Measurements from ENCODE around the gene SRCIN1. TPM values are rescaled to one million over a fixed set of nuclear protein-coding genes. Genes with fewer than 3 reads are reported as not detected.

SRCIN1 gene
- total RNA-seq, 1 donor from 2014 or later, result 2.1 TPM

DNA sequence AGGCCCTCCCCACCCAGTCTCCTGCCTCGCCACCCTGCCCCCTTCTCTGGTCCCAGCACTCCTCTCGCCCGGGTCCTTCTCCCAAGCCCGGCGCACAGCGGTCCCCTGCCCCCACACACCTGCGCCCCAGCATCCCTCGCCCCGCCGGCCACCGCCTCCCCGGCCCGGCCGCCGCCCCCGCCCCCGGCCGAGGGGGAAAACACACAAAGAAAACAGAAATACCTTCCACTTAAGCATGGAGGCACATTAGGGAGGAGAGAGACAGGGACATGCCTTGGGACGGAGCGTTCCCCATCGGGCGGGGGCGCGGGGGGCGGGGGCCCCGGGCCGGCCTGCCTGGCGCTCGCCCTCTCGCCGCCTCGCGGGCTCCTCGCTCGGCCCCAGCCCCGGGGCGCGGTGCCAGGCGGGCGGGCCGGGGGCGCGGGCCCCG is 326 bp downstream of the SRCIN1 start:
- intact Hi-C loops (cut with DNase I), result no loop called here
- no peaks in the 10 kb centered on the region for H3K9me3 ChIP-seq
- peaks cover 70% of the 10 kb centered on the region for H3K27me3 ChIP-seq
- TF ChIP-seq, protein P1, sequence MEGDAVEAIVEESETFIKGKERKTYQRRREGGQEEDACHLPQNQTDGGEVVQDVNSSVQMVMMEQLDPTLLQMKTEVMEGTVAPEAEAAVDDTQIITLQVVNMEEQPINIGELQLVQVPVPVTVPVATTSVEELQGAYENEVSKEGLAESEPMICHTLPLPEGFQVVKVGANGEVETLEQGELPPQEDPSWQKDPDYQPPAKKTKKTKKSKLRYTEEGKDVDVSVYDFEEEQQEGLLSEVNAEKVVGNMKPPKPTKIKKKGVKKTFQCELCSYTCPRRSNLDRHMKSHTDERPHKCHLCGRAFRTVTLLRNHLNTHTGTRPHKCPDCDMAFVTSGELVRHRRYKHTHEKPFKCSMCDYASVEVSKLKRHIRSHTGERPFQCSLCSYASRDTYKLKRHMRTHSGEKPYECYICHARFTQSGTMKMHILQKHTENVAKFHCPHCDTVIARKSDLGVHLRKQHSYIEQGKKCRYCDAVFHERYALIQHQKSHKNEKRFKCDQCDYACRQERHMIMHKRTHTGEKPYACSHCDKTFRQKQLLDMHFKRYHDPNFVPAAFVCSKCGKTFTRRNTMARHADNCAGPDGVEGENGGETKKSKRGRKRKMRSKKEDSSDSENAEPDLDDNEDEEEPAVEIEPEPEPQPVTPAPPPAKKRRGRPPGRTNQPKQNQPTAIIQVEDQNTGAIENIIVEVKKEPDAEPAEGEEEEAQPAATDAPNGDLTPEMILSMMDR (IDR thresholded peaks at IDR 0.05), result no peak
- H3K4me1 ChIP-seq, result peaks cover 6% of the 10 kb centered on the region
- no peaks in the 10 kb centered on the region for H3K36me3 ChIP-seq
- DNase-seq (no peak), ATAC-seq (no peak)
- no peak overlapping the region for H3K4me3 ChIP-seq
- no peak overlapping the region for H3K27ac ChIP-seq

DNA sequence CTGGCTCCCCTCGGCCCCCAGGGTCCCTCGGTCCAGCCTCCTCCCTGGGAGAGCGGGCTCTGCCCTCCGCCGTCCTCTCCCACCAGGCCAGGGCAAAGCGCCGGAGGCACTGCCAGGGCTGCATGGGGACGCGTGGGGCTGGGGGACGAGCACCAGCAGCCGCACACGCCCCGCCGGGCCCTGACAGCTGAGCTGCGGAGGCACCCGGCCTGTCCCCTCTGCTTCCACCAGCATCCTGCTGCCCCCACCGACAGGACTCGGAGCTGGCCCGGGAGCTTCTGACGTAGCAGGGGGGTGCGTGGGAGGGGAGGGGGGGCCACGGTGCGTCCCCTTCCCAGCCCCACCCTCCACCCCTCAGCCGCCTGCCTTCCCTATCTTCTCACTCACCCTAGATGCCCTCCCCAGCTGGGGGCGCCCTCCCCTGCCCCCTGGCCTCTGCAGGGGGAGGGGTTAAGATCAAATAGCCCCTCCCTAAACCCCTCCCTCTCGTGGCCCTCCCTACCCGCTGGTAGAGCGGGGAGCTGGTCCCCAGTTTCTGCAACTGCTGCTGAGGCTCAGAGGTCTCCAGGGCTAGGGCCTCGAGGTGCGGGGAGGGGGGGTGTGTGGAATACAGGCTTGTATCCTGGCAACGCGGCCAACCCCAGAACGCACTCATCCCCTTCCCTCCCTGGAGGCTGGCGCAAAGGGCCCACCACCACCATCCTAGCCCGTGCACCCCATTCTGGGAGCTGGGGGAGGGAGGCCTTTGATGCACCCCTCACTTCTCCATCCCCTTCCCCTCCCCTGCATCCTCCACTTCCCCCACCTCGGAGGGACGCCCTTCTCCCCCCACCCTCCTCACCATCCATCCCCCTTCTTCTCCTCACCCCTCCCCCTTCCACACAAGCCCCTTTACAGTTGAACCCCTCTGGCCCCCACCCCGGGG is 1.0 kb downstream of the SRCIN1 start:
- peaks cover 67% of the 10 kb centered on the region for H3K27me3 ChIP-seq
- no peaks in the 10 kb centered on the region for H3K9me3 ChIP-seq
- no peaks in the 10 kb centered on the region for H3K36me3 ChIP-seq
- H3K27ac ChIP-seq, result no peak overlapping the region
- H3K4me1 ChIP-seq, result peaks cover 6% of the 10 kb centered on the region
- no peak overlapping the region for H3K4me3 ChIP-seq
- ATAC-seq (no peak), DNase-seq (no peak)
- TF ChIP-seq, protein P1 (IDR thresholded peaks at IDR 0.05), result no peak
- intact Hi-C loops (cut with DNase I), result no loop called here

DNA sequence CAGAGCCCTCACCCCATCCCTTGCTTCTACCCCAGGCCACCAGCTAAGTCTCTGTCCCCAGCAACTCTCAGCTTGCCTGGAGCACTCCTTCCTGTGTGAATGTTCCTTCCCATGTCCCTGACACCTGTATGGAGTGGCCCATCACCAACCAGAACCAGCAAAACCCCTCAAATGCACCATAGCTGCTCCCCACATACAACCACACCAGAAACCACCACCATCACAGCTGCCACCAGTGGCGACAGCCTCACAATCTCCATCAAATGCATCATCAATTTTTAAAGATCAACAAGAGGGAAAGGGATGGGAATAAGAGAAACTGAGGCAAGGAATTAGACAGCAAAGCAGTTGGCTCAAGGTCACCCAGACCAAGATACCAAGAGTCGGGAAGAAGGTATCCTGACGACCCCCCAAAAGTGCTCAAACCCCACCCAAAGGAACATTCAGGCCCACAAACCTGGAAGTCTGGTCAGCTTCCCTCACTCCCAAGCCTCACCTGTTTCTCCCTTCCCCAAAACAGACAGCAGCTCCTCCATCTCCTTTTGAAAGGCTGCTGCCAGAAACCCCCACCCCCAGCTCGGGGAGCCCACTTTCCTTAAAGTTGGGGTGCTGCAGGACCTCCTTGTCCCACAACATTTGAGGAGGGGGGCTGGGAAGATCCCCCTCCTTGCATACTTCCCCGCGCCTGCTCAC is 1.8 kb downstream of the SRCIN1 start:
- Histone ChIP-seq H3K9me3 (no peaks in the 10 kb centered on the region), H3K27ac (no peak overlapping the region), H3K4me3 (no peak overlapping the region), H3K36me3 (no peaks in the 10 kb centered on the region), H3K4me1 (peaks cover 6% of the 10 kb centered on the region), H3K27me3 (peaks cover 65% of the 10 kb centered on the region)
- TF ChIP-seq, protein P1 (IDR thresholded peaks at IDR 0.05), result no peak
- ATAC-seq (no peak), DNase-seq (no peak)
- intact Hi-C loops (cut with DNase I), result no loop called here

DNA sequence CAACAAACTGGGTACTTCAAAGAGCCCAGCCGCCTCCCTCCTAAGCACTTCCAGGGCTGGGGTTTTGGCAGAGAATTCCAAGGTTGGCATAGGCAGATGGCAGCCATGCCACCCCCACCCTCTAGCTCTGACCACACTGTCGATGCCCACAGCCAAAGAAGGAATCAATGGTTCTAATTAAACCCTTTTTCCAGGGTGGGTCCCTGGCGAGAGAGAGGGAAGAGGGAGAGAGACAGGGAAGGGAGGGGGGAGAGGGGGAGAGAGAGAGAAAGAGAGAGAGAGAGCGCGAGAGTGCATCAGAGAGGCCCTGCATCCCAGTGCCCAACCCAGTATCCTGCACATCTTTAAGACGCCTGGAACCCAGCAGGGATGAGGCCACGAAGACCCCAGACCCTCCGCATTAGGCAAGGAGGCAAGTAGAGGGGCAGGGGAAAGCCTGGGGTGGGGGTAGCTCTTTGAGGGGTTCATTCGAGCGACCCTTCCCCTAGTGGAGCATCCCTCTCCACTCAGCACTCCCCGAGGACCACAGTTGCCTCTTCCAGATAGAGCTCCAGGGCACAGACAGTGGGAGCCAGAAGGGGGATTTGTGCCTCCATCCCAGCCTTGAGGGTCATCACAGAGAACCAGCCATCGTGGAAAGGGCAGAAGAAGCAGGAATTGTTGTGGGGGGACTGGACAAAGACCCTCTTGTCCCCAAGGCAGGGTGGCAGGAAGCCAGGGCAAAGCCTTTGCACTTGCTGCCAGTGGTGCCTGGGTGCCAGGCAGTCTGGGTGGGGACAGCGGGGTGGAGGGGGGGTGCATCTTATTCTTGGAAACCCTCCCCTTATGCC is 2.6 kb downstream of the SRCIN1 start:
- no peak for DNase-seq
- Histone ChIP-seq H3K4me1 (peaks cover 6% of the 10 kb centered on the region), H3K27me3 (peaks cover 65% of the 10 kb centered on the region), H3K36me3 (no peaks in the 10 kb centered on the region), H3K4me3 (no peak overlapping the region), H3K27ac (no peak overlapping the region), H3K9me3 (no peaks in the 10 kb centered on the region)
- no peak for ATAC-seq
- TF ChIP-seq, protein P1 (IDR thresholded peaks at IDR 0.05), result no peak
- intact Hi-C loops (cut with DNase I), result no loop called here

DNA sequence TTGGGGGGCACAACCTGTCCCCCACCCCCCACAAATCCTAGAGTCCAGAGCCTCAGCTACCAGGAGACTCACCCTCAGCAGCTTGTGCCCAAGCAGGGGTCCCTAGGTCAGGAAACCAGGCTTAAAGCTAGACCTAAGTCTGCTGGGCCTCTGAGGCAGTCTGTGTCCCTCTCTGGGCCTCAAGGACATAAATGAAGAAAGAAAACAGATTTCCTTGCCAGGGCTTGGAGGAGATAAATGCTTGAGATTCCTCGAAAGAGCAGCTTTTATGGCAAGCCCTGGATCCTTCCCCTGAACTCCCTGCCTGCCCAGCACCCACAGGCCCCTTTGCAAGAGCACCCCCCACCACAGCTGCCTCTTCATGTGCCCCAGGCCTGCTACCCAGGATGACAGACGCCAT is 3.3 kb downstream of the SRCIN1 start:
- H3K36me3 ChIP-seq, result no peaks in the 10 kb centered on the region
- peaks cover 62% of the 10 kb centered on the region for H3K27me3 ChIP-seq
- ATAC-seq (no peak), DNase-seq (no peak)
- TF ChIP-seq, protein P1 (IDR thresholded peaks at IDR 0.05), result no peak
- H3K27ac ChIP-seq, result no peak overlapping the region
- peaks cover 6% of the 10 kb centered on the region for H3K4me1 ChIP-seq
- no peaks in the 10 kb centered on the region for H3K9me3 ChIP-seq
- H3K4me3 ChIP-seq, result no peak overlapping the region
- intact Hi-C loops (cut with DNase I), result no loop called here

All from upper lobe of right lung (tissue), 1 donor.